Esophagus muscularis mucosa (tissue), 3 donors: ENCODE measurements around the gene SPDYE16.

Experiments
- EP300 ChIP-seq: sonication (generic); formaldehyde crosslinking; IDR thresholded peaks from one replicate; pipeline ENCODE4 v1.6.1; 2017; ENCODE audit warnings: antibody characterized with exemption
- TF ChIP-seq, protein P1 (sequence below), 3 experiments: fragments of 200-600 bp in 2 of 3; fragments of 450-650 bp in 1 of 3; sonication (generic) in 2 of 3; IDR thresholded peaks; one replicate each; pipeline ENCODE4 v1.5.1; 2017 to 2019; ENCODE audit warnings: antibody characterized with exemption in 3 of 3, mild to moderate bottlenecking in 2 of 3, moderate library complexity in 1 of 3

DNA sequence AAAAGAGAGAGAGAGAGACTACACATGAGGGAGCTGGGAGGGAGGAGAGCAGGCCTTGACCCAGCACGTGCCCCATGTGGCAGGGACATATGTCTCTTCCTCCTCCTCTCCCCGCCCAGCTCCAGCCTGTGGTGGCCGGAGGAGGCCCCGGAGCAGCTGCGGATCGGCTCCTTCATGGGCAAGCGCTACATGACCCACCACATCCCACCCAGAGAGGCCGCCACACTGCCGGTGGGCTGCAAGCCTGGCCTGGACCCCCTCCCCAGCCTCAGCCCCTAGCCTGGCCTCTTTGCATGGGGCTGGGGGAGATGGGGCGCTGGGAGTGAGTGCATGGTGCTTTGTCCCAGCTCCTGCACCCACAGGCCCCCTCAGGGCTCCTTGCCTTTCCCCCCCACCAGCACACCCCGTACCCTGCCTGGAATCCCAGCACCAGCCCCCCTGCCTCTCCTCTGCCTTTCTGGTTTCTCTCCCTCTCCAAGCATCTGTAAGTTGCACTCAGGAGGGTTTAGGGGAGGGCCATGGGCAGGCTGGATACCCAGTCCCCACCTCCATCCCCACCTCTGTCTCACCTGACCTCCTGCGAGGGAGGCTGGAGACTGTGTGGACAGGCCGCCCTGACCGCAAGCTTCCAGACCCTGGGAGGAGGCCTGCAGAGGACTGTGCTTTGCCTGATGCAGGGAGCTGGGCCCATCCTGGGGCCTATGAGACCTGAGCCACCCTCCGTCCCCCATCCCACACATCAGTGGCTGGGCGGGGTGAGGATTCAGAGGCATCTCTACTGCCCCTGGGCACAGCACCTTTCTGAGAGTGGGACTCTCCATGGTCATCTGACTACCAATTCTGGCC is 27.9 kb downstream of the SPDYE16 start:
- TF ChIP-seq, protein P1, sequence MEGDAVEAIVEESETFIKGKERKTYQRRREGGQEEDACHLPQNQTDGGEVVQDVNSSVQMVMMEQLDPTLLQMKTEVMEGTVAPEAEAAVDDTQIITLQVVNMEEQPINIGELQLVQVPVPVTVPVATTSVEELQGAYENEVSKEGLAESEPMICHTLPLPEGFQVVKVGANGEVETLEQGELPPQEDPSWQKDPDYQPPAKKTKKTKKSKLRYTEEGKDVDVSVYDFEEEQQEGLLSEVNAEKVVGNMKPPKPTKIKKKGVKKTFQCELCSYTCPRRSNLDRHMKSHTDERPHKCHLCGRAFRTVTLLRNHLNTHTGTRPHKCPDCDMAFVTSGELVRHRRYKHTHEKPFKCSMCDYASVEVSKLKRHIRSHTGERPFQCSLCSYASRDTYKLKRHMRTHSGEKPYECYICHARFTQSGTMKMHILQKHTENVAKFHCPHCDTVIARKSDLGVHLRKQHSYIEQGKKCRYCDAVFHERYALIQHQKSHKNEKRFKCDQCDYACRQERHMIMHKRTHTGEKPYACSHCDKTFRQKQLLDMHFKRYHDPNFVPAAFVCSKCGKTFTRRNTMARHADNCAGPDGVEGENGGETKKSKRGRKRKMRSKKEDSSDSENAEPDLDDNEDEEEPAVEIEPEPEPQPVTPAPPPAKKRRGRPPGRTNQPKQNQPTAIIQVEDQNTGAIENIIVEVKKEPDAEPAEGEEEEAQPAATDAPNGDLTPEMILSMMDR (IDR thresholded peaks at IDR 0.05), result no peak
- TF ChIP-seq EP300, result no peak
